ENCODE results near the gene GSG1.

Gene GSG1

GRCh38 chr12:13103391-13104033 lies at the start of gene GSG1:
Gene GSG1, minus strand, starts transcription at chr12:13103667. Its CDS starts 155 bp downstream, at chr12:13103512.
- no peak for DNase-seq

- DNase-seq: no peak
These were observed 49.7 kb upstream of the GSG1 start for GRCh38 chr12:13153180-13153579.

GRCh38 chr12:13152756-13153155 lies 49.3 kb upstream of the GSG1 start:
- no peak for DNase-seq

GRCh38 chr12:13152281-13152680 lies 48.8 kb upstream of the GSG1 start:
- DNase-seq: no peak

GRCh38 chr12:13149411-13149810 lies 45.9 kb upstream of the GSG1 start:
- no peak for DNase-seq

GRCh38 chr12:13148485-13148847 lies 45.0 kb upstream of the GSG1 start:
- no peak for DNase-seq

GRCh38 chr12:13147688-13148484 lies 44.4 kb upstream of the GSG1 start:
- DNase-seq: no peak

- no peak for DNase-seq
These were observed 43.0 kb upstream of the GSG1 start for GRCh38 chr12:13146336-13146938.

GRCh38 chr12:13144266-13144828 lies 40.9 kb upstream of the GSG1 start:
- no peak for DNase-seq

GRCh38 chr12:13142747-13143146 lies 39.3 kb upstream of the GSG1 start:
- no peak for DNase-seq

GRCh38 chr12:13141686-13142085 lies 38.2 kb upstream of the GSG1 start:
- no peak for DNase-seq

GRCh38 chr12:13135371-13136178 lies 32.1 kb upstream of the GSG1 start:
- DNase-seq: no peak

GRCh38 chr12:13133886-13134285 lies 30.4 kb upstream of the GSG1 start:
- DNase-seq: no peak

GRCh38 chr12:13130981-13131380 lies 27.5 kb upstream of the GSG1 start:
- DNase-seq: no peak

- DNase-seq: no peak
These were observed 25.0 kb upstream of the GSG1 start for GRCh38 chr12:13128291-13128965.

- DNase-seq: no peak
These were observed 24.0 kb upstream of the GSG1 start for GRCh38 chr12:13127444-13127843.

GRCh38 chr12:13126494-13126893 lies 23.0 kb upstream of the GSG1 start:
- DNase-seq: no peak

- no peak for DNase-seq
These were observed 22.5 kb upstream of the GSG1 start for GRCh38 chr12:13125996-13126395.

GRCh38 chr12:13124656-13125505 lies 21.4 kb upstream of the GSG1 start:
- no peak for DNase-seq

- DNase-seq: no peak
These were observed 18.1 kb upstream of the GSG1 start for GRCh38 chr12:13121568-13121967.

GRCh38 chr12:13120413-13120812 lies 16.9 kb upstream of the GSG1 start:
- no peak for DNase-seq
